ENCODE results near the gene SPPL3. TPM values are rescaled to one million over a fixed set of nuclear protein-coding genes. Genes with fewer than 3 reads are reported as not detected.

Gene SPPL3
- total RNA-seq, 1 donor from 2014 or later = 56.8 TPM

DNA sequence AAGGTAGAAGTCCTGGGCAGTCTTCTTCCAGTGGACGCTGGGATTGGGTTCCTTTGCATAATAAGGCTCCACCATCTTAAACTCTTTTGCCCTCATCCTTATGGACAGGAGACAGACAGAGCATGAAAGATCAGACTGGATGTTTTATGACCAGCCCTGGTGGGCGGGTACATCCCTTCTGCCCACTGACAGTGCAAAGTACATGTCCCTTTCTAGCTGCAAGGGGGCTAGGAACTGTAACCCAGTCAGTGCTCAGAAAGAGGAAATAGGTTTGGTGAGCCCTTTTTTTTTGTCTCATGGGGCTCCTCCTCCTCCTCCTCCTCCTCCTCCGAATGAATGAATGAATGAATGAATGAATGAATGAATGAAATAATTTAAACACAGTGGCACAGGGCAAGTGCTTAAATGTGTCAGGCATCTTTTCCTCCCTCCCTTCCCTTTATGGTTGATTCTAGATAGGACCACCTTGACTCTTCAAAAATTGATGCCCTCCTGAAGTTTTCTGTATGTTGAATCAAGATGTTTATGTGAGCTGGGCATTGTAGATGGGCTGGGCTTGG is 37.8 kb upstream of the SPPL3 start:
- peaks cover 4% of the 10 kb centered on the region for H3K4me1 Mint-ChIP-seq
- no peak for DNase-seq (ENCODE audit: low read depth, low spot score)
- H3K9me3 Mint-ChIP-seq = no peaks in the 10 kb centered on the region
- H3K27ac Mint-ChIP-seq (ENCODE audit: unreplicated experiment) = no peak overlapping the region
- TF ChIP-seq, protein P1, sequence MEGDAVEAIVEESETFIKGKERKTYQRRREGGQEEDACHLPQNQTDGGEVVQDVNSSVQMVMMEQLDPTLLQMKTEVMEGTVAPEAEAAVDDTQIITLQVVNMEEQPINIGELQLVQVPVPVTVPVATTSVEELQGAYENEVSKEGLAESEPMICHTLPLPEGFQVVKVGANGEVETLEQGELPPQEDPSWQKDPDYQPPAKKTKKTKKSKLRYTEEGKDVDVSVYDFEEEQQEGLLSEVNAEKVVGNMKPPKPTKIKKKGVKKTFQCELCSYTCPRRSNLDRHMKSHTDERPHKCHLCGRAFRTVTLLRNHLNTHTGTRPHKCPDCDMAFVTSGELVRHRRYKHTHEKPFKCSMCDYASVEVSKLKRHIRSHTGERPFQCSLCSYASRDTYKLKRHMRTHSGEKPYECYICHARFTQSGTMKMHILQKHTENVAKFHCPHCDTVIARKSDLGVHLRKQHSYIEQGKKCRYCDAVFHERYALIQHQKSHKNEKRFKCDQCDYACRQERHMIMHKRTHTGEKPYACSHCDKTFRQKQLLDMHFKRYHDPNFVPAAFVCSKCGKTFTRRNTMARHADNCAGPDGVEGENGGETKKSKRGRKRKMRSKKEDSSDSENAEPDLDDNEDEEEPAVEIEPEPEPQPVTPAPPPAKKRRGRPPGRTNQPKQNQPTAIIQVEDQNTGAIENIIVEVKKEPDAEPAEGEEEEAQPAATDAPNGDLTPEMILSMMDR (conservative IDR thresholded peaks at IDR 0.05) = no peak
- no peak overlapping the region for H3K4me3 Mint-ChIP-seq
- H3K27me3 Mint-ChIP-seq (ENCODE audit: low read depth) = peaks cover 4% of the 10 kb centered on the region
- H3K36me3 Mint-ChIP-seq (ENCODE audit: low read depth) = no peaks in the 10 kb centered on the region

DNA sequence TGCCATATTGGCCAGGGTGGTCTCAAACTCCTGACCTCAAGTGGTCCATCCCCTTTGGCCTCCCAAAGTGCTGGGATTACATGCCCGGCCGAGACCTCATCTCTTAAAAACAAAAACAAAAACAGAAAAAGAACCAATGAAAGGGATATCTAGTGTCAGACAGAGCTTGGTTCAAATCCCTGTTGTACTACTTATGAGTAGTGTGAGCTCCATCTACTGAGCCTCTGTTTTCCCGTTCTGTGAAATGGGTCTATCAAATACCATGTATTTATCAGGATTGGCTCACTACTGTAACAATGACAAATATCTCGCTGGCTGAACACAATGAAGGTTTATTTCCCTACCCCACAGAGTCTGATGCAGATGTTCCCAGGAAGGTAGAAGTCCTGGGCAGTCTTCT is 37.3 kb upstream of the SPPL3 start:
- Mint-ChIP-seq H3K9me3 (no peaks in the 10 kb centered on the region), H3K27me3 (ENCODE audit: low read depth) (peaks cover 4% of the 10 kb centered on the region), H3K4me3 (no peak overlapping the region), H3K4me1 (peaks cover 4% of the 10 kb centered on the region), H3K36me3 (ENCODE audit: low read depth) (no peaks in the 10 kb centered on the region), H3K27ac (ENCODE audit: unreplicated experiment) (no peak overlapping the region)
- TF ChIP-seq, protein P1 (conservative IDR thresholded peaks at IDR 0.05) = no peak
- DNase-seq (ENCODE audit: low read depth, low spot score) = no peak

DNA sequence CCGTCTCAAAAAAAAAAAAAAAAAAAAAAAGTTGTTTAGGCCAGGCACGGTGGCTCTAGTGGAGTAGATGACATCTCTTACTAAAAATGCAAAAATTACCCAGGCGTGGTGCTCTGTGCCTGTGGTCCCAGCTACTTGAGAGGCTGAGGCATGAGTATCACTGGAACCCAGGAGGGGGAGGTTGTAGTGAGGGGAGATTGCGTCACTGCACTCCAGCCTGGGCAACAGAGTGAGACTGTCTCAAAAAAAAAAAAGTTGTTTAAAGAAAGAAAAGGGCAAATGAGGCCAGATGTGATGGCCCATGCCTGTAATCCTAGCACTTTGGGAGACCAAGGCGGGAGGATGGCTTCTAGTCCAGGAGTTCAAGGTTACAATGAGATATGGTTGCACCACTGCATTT is 36.6 kb upstream of the SPPL3 start:
- Mint-ChIP-seq H3K4me1 (peaks cover 4% of the 10 kb centered on the region), H3K4me3 (no peak overlapping the region), H3K9me3 (no peaks in the 10 kb centered on the region), H3K27ac (ENCODE audit: unreplicated experiment) (no peak overlapping the region), H3K36me3 (ENCODE audit: low read depth) (no peaks in the 10 kb centered on the region), H3K27me3 (ENCODE audit: low read depth) (peaks cover 4% of the 10 kb centered on the region)
- TF ChIP-seq, protein P1 (conservative IDR thresholded peaks at IDR 0.05) = no peak
- no peak for DNase-seq (ENCODE audit: low read depth, low spot score)

DNA sequence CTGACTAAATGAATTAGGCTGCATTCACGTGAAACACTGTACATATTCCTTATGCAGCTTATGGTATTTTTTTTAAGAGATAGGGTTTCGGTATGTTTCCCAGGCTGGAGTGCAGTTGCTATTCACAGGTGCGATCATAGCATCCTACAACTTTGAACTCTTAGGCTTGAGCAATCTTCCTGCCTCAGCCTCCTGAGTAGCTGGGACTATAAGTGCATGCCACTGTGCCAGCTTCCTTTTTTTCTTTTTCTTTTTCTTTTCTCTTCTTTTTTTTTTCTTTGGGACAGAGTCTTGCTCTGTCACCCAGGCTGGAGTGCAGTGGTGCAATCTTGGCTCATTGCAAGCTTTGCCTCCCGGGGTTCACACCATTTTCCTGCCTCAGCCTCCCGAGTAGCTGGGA is 35.8 kb upstream of the SPPL3 start:
- Mint-ChIP-seq H3K9me3 (no peaks in the 10 kb centered on the region), H3K27ac (ENCODE audit: unreplicated experiment) (no peak overlapping the region), H3K27me3 (ENCODE audit: low read depth) (peaks cover 4% of the 10 kb centered on the region), H3K36me3 (ENCODE audit: low read depth) (no peaks in the 10 kb centered on the region), H3K4me1 (peaks cover 4% of the 10 kb centered on the region), H3K4me3 (no peak overlapping the region)
- DNase-seq (ENCODE audit: low read depth, low spot score) = no peak
- TF ChIP-seq, protein P1 (conservative IDR thresholded peaks at IDR 0.05) = no peak

DNA sequence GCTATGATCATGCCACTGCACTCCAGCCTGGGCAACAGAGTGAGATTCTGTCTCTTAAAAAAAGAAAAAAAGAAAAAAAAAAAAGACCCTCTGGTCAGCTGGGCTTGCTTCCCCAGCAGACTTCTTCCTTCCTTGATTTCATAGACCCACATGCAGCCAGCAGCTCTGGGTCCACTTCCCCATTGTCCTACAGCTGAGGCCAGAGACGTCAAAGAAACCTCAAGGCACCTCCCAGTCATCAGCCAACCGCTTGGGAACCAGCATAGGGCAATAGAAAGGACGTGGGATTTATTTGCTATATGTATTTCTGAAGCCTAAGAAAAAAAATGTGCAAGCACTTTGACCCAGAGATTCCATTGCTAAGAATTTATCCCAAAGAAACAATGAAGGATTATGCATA is 35.4 kb upstream of the SPPL3 start:
- no peak overlapping the region for H3K27ac Mint-ChIP-seq (ENCODE audit: unreplicated experiment)
- peaks cover under 1% of the 10 kb centered on the region for H3K4me1 Mint-ChIP-seq
- H3K36me3 Mint-ChIP-seq (ENCODE audit: low read depth) = no peaks in the 10 kb centered on the region
- no peak for DNase-seq (ENCODE audit: low read depth, low spot score)
- no peaks in the 10 kb centered on the region for H3K9me3 Mint-ChIP-seq
- TF ChIP-seq, protein P1 (conservative IDR thresholded peaks at IDR 0.05) = no peak
- H3K27me3 Mint-ChIP-seq (ENCODE audit: low read depth) = peaks cover 4% of the 10 kb centered on the region
- H3K4me3 Mint-ChIP-seq = no peak overlapping the region

All from neural crest cell (in vitro differentiated cells).